HCT116 (cell line): ENCODE data around the gene UBE2F. TPM values are rescaled to one million over a fixed set of nuclear protein-coding genes. Genes with fewer than 3 reads are reported as not detected.
A peak's percentile ranks its signal among the peaks of the same experiment; 100 is the strongest.

Experiments used
- ATAC-seq: fragments of 200-7000 bp; cut with Tn5 transposase; 2 replicates; pipeline ENCODE4 v1.9.1; 2020; ENCODE audit warnings: mild to moderate bottlenecking, moderate library complexity
- BruUV-seq: library from RNA; stranded (reverse); fragments of 400-500 nt; replicated peaks from 2 replicates; lab custom pipeline; 2021; lab: Mats Ljungman, UMichigan
- CTCF ChIA-PET: fragments of 300-600 bp; sonication (Branson Sonifier 250); formaldehyde crosslinking; loops from one replicate; lab custom pipeline; 2021; ENCODE audit warnings: antibody characterized with exemption; lab: Charles Lee
- POLR2A ChIA-PET: fragments of 300-600, 350-600 bp; sonication (Branson Sonifier 250); formaldehyde crosslinking; loops from one replicate; lab custom pipeline; 2021; ENCODE audit warnings: antibody characterized with exemption; lab: Charles Lee
- RAD21 ChIA-PET, 2 experiments: fragments of 300-600 bp; sonication (Branson Sonifier 250); formaldehyde crosslinking; loops; one replicate each; lab custom pipeline; 2023; ENCODE audit warnings: low total read pairs in 2 of 2; ENCODE audit not compliant: uncharacterized antibody in 2 of 2, unreplicated experiment in 2 of 2, low non-redundant PET in 1 of 2; lab: Charles Lee
- DNase-seq: peaks from one replicate; pipeline ENCODE4 v3.0.0-alpha.2; 2010; ENCODE audit warnings: low read depth, low spot score
- H2AFZ ChIP-seq: fragments of 200-600 bp; shearing (Covaris generic), sonication (generic); 2 replicates; pipeline ENCODE4 v1.6.1; 2017; ENCODE audit warnings: low read depth, mixed run types, mixed read lengths, antibody characterized with exemption, low read length; ENCODE audit not compliant: poor library complexity, severe bottlenecking
- H3K27ac ChIP-seq: 2 replicates; pipeline ENCODE4 v1.5.1; 2012; ENCODE audit warnings: low read depth, low read length
- H3K27me3 ChIP-seq: fragments of 200-600 bp; sonication (generic); 2 replicates; pipeline ENCODE4 v1.6.1; 2016; ENCODE audit warnings: mixed run types, low read length, mixed read lengths; ENCODE audit not compliant: insufficient read depth
- H3K36me3 ChIP-seq, 2 experiments: fragments of 200-500 bp in 1 of 2; fragments of 200-600 bp in 1 of 2; sonication (Bioruptor generic) in 1 of 2; sonication (generic) in 1 of 2; 2 replicates each; pipeline versions ENCODE4 v1.5.1 to v1.6.1; 2014 to 2016; ENCODE audit warnings: low read length in 2 of 2, inconsistent platforms in 1 of 2, mixed read lengths in 1 of 2, mixed run types in 1 of 2; ENCODE audit not compliant: insufficient read depth in 2 of 2, control insufficient read depth in 1 of 2
- H3K4me1 ChIP-seq, 2 experiments: fragments of 200-600 bp in 1 of 2; sonication (generic) in 1 of 2; 2 replicates each; pipeline versions ENCODE4 v1.5.1 to v1.6.1; 2012 to 2017; ENCODE audit warnings: low read length in 2 of 2, inconsistent platforms in 1 of 2, mild to moderate bottlenecking in 1 of 2, mixed read lengths in 1 of 2, mixed run types in 1 of 2, moderate library complexity in 1 of 2; ENCODE audit not compliant: insufficient read depth in 2 of 2, control insufficient read depth in 1 of 2
- H3K4me2 ChIP-seq: fragments of 200-600 bp; sonication (generic); 2 replicates; pipeline ENCODE4 v1.6.1; 2017; ENCODE audit warnings: mixed run types, low read length, mixed read lengths
- H3K4me3 ChIP-seq, 2 experiments: fragments of 200-600 bp in 1 of 2; sonication (generic) in 1 of 2; replicated peaks in 1 of 2; 2 replicates each; pipeline ENCODE4 v1.5.1; 2011 to 2016; ENCODE audit warnings: low read length in 2 of 2, control low read depth in 1 of 2, low read depth in 1 of 2, mild to moderate bottlenecking in 1 of 2, mixed read lengths in 1 of 2, mixed run types in 1 of 2
- H3K79me2 ChIP-seq: fragments of 200-600 bp; sonication (generic); 2 replicates; pipeline ENCODE4 v1.6.1; 2017; ENCODE audit warnings: mild to moderate bottlenecking, mixed run types, low read length, moderate library complexity, mixed read lengths; ENCODE audit not compliant: insufficient read depth
- H3K9ac ChIP-seq: fragments of 200-600 bp; sonication (generic); 2 replicates; pipeline ENCODE4 v1.6.1; 2016; ENCODE audit warnings: low read length, mixed read lengths
- H3K9me2 ChIP-seq: fragments of 200-600 bp; sonication (generic), shearing (Covaris generic); 2 replicates; pipeline ENCODE4 v1.6.1; 2017; ENCODE audit warnings: mixed run types, mild to moderate bottlenecking, moderate library complexity; ENCODE audit not compliant: insufficient read depth
- H3K9me3 ChIP-seq, 2 experiments: fragments of 200-500 bp in 1 of 2; fragments of 200-600 bp in 1 of 2; sonication (Bioruptor generic) in 1 of 2; sonication (generic) in 1 of 2; 2 replicates each; pipeline ENCODE4 v1.6.1; 2014 to 2017; ENCODE audit warnings: low read length in 2 of 2, mixed read lengths in 2 of 2, inconsistent platforms in 1 of 2, low read depth in 1 of 2, mild to moderate bottlenecking in 1 of 2, mixed run types in 1 of 2, moderate library complexity in 1 of 2; ENCODE audit not compliant: control insufficient read depth in 1 of 2, insufficient read depth in 1 of 2
- H4K20me1 ChIP-seq: fragments of 200-600 bp; sonication (generic), shearing (Covaris generic); 2 replicates; pipeline ENCODE4 v1.6.1; 2017; ENCODE audit warnings: mixed run types, mild to moderate bottlenecking, moderate library complexity; ENCODE audit not compliant: insufficient read depth
- CBX3 ChIP-seq: IDR thresholded peaks from 2 replicates; pipeline ENCODE4 v1.6.1; 2012; ENCODE audit warnings: low read depth
- TCF7L2 ChIP-seq: IDR thresholded peaks from 2 replicates; pipeline ENCODE4 v1.7.0; 2011; ENCODE audit warnings: borderline replicate concordance, inconsistent platforms; ENCODE audit not compliant: insufficient read depth, insufficient read length; ENCODE audit errors: extremely low read depth
- intact Hi-C: fragments of 100-400 bp; cut with micrococcal nuclease; formaldehyde crosslinking; loops from 2 replicates; pipeline ENCODE4 v1.10.0; 2022
- total RNA-seq: library from RNA; stranded (reverse); gene quantifications from one replicate; pipeline ENCODE4 v1.2.1, GENCODE V29; 2021; ENCODE audit not compliant: unreplicated experiment
- TF ChIP-seq, protein P1 (sequence below): IDR thresholded peaks from 2 replicates; pipeline ENCODE4 v1.6.1; 2012; ENCODE audit warnings: low read depth
- TF ChIP-seq, protein P2 (sequence below): IDR thresholded peaks from 2 replicates; pipeline ENCODE4 v1.6.1; 2012

The UBE2F gene
- total RNA-seq, 1 experiment from 2014 or later = 32.8 TPM

DNA sequence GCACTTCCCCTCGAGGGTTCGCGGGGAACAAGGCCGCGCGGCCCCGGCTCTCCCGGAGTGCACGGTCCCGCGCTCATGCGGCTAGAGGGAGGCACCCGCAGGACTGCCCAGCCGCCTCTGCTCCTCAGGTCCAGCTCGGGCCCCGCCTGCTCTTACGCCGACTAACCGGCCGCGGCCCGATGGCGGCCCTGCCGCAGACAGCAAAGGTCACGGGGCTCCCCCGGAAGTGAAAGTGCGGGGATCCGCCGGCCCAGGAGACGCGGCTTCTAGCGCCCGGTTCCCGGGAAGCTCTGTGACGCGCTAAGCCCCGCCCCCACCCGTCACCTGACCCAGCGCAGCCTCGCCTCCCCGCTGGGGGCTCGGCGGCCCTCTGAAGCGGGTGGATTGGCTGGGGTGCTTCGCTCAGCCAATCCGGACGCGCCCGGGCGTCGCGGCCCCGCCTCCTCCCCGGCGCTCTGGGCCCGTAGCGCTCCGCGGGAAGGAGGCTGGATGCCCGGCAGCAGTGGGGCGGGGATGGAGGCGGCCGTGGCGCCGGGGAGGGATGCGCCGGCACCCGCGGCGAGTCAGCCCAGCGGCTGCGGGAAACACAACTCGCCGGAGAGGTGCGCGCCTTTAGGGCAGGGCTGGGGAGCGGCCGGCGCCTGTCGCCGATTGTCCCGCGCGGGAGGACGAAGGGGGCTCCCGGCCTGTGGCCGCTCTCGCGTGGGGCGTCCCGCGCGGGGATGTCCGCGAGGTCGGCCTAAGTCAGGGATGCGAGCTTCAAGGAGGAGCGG, 93.9 kb downstream of the UBE2F start, which contains the start of gene SCLY (continued):
- TF ChIP-seq, protein P1, sequence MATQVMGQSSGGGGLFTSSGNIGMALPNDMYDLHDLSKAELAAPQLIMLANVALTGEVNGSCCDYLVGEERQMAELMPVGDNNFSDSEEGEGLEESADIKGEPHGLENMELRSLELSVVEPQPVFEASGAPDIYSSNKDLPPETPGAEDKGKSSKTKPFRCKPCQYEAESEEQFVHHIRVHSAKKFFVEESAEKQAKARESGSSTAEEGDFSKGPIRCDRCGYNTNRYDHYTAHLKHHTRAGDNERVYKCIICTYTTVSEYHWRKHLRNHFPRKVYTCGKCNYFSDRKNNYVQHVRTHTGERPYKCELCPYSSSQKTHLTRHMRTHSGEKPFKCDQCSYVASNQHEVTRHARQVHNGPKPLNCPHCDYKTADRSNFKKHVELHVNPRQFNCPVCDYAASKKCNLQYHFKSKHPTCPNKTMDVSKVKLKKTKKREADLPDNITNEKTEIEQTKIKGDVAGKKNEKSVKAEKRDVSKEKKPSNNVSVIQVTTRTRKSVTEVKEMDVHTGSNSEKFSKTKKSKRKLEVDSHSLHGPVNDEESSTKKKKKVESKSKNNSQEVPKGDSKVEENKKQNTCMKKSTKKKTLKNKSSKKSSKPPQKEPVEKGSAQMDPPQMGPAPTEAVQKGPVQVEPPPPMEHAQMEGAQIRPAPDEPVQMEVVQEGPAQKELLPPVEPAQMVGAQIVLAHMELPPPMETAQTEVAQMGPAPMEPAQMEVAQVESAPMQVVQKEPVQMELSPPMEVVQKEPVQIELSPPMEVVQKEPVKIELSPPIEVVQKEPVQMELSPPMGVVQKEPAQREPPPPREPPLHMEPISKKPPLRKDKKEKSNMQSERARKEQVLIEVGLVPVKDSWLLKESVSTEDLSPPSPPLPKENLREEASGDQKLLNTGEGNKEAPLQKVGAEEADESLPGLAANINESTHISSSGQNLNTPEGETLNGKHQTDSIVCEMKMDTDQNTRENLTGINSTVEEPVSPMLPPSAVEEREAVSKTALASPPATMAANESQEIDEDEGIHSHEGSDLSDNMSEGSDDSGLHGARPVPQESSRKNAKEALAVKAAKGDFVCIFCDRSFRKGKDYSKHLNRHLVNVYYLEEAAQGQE = no peak
- TF ChIP-seq CBX3 (no peak; the same call in 1 of the 2 replicates), TCF7L2 (peak; percentile 73)
- TF ChIP-seq, all 23 proteins: peak for 10

DNA sequence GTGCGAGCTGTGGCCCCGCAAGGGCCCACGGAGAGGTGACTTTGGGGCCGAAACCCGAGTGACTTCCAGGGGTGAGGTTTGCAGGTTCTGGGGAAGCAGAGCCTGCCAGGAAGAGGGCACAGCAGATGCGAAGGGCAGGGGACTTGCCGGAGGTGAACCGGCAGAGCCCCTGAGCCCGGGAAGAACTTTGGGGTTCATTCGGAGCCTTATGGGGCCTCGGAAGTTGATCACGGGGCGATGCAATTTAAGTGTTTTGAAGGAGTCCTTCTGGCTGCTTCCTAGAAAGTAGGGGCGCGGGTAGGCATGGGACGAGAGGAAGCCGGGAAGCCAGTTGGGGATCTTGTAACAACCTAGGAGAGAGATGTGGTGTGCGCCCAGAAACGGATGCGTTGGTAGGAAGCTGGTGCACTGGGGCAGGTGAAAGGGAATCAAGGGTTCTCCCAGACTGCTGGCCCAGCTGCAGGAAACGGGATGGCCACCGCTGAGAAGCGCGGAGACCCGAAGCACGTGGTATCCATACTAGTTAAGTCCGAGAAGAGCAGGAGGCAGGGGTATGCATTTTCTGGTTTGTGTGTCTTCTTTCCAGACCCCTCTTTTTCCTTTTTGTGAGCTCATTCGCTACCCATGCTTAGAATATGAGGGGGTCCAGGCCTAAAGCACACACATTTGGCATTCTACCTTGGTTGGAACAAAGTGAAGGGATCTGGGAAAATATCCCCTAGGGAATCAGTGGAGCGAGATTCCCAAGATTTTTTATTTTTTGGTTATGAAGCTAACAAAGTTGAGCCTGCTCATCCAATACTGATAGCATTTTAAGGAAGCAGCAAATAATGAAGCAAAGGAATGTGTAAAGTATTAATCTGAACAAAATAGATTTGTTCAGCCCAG, 94.7 kb downstream of the UBE2F start:
- H3K4me3 ChIP-seq = peak overlapping the region; percentile 78 to 95
- BruUV-seq = TSS peak; percentile 58
- H3K9me3 ChIP-seq = no peaks in the 10 kb centered on the region
- TF ChIP-seq, protein P2, sequence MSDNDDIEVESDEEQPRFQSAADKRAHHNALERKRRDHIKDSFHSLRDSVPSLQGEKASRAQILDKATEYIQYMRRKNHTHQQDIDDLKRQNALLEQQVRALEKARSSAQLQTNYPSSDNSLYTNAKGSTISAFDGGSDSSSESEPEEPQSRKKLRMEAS = peak; percentile 78
- no peak for TF ChIP-seq TCF7L2
- ChIA-PET RAD21 (no interaction called here), POLR2A (interaction anchor here (0.9 kb wide), 1 partner anchor 16 kb away, joined by 3 read pairs; no protein-coding TSS in a partner anchor), CTCF (no interaction called here)
- peaks cover 35% of the 10 kb centered on the region for H3K79me2 ChIP-seq
- no peaks in the 10 kb centered on the region for H4K20me1 ChIP-seq
- peak; percentile 13 for ATAC-seq
- H3K27ac ChIP-seq = peak overlapping the region; percentile 94
- peaks cover 9 to 22% of the 10 kb centered on the region in 2 experiments; a peak in 2 of 4 replicates for H3K4me1 ChIP-seq
- H3K27me3 ChIP-seq = no peaks in the 10 kb centered on the region
- no peak overlapping the region for H2AFZ ChIP-seq
- H3K9me2 ChIP-seq = no peaks in the 10 kb centered on the region
- DNase-seq = no peak
- intact Hi-C loops = no loop called here
- peak overlapping the region; percentile 83 for H3K4me2 ChIP-seq
- peaks cover 7 to 17% of the 10 kb centered on the region in 2 experiments; a peak in 3 of 4 replicates for H3K36me3 ChIP-seq
- H3K9ac ChIP-seq = peak overlapping the region; percentile 92
